C4-2B (cell line): Measurements from ENCODE around the gene NFS1.

Experiments
- H3K27ac ChIP-seq: fragments of 450-650 bp; 2 replicates; pipeline ENCODE4 v1.5.1; 2017
- ZFX ChIP-seq: fragments of 450-650 bp; IDR thresholded peaks from 2 replicates; pipeline ENCODE4 v1.6.1; 2017
- TF ChIP-seq, protein P1 (sequence below): fragments of 450-650 bp; conservative IDR thresholded peaks from 2 replicates; pipeline ENCODE4 v1.5.1; 2017; ENCODE audit warnings: mild to moderate bottlenecking

Gene NFS1

DNA sequence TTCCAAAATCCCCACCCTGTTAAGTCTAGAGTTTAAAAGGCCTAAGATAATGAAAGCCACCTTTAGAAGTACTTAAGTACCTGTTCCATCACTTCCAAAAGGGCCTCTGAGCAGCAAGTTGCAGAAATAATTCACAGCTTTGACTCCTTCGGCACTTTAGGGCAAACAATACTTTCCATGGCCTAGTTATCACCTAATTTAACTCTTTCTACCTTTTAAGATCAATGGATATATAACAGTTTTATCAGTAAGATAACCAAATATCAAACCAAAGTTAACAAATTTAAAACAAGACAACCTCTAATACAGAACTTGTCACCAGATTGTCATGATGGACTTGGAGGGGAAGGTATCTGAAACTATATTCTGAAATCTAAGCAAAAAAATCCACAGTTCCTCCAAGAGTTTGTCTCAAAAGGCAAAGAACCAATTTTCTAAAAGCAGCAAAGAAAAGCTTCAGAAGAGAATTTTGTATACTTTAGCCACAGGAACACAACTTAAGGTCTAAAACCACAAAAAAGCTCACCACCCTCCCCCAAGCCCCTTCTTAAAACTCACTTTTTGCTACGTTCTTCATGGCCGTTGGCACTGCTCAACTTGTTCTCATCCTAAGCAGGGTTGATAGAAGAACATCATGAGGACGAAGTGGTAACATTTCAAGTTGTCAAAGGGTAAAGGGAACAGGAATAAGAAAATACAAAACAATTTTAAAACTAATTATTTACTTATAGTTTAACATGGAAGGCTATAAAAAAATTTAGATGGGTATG, 39.4 kb upstream of the NFS1 start:
- no peak for TF ChIP-seq ZFX
- TF ChIP-seq, protein P1, sequence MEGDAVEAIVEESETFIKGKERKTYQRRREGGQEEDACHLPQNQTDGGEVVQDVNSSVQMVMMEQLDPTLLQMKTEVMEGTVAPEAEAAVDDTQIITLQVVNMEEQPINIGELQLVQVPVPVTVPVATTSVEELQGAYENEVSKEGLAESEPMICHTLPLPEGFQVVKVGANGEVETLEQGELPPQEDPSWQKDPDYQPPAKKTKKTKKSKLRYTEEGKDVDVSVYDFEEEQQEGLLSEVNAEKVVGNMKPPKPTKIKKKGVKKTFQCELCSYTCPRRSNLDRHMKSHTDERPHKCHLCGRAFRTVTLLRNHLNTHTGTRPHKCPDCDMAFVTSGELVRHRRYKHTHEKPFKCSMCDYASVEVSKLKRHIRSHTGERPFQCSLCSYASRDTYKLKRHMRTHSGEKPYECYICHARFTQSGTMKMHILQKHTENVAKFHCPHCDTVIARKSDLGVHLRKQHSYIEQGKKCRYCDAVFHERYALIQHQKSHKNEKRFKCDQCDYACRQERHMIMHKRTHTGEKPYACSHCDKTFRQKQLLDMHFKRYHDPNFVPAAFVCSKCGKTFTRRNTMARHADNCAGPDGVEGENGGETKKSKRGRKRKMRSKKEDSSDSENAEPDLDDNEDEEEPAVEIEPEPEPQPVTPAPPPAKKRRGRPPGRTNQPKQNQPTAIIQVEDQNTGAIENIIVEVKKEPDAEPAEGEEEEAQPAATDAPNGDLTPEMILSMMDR: no peak
- H3K27ac ChIP-seq: no peak overlapping the region

DNA sequence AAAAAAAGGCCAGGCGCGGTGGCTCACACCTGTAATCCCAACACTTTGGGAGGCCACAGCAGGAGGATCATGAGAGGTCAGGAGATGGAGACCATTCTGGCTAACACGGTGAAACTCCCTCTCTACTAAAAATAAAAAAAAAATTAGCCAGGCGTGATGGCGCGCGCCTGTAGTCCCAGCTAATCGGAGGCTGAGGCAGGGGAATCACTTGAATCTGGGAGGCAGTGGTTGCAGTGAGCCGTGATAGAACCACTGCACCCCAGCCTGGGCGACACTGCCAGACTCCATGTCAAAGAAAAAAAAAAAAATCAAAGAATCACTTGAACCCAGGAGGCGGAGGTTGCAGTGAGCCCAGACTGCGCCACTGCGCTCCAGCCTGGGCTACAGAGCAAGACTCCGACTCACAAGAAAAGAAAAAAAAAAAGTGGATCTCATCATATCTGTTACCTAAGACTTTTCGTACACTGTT, 38.7 kb upstream of the NFS1 start:
- H3K27ac ChIP-seq: no peak overlapping the region
- TF ChIP-seq, protein P1: no peak
- no peak for TF ChIP-seq ZFX

DNA sequence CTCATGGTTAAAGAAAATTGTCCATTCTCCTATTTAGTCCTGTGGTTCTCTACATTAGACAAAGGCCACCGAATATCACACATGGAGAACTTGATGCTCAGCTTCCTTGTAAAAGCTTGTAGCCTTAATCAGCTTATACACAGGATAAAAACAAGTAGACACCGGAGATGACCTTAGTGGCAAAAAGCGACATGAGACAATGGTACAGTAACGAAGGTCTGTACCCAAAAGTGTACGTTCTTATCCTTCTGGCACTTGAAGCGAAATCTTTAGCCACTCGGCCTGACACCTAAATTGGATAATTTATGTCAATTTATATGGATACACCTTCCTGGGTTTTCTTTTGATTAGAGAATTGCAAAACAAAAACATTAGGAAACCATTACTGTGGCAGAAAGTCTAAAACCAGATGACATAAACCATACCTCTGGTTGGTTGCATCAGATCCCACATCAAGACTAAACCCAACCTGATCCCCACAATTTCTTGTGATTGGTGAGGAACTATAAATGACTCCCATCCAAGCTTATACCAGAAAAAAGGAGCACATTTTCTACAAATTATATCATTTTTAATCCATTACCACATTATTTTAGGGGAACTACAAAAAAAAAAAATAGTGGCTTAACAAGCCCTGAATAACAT, 36.8 kb upstream of the NFS1 start:
- no peak for TF ChIP-seq ZFX
- TF ChIP-seq, protein P1: no peak
- no peak overlapping the region for H3K27ac ChIP-seq

DNA sequence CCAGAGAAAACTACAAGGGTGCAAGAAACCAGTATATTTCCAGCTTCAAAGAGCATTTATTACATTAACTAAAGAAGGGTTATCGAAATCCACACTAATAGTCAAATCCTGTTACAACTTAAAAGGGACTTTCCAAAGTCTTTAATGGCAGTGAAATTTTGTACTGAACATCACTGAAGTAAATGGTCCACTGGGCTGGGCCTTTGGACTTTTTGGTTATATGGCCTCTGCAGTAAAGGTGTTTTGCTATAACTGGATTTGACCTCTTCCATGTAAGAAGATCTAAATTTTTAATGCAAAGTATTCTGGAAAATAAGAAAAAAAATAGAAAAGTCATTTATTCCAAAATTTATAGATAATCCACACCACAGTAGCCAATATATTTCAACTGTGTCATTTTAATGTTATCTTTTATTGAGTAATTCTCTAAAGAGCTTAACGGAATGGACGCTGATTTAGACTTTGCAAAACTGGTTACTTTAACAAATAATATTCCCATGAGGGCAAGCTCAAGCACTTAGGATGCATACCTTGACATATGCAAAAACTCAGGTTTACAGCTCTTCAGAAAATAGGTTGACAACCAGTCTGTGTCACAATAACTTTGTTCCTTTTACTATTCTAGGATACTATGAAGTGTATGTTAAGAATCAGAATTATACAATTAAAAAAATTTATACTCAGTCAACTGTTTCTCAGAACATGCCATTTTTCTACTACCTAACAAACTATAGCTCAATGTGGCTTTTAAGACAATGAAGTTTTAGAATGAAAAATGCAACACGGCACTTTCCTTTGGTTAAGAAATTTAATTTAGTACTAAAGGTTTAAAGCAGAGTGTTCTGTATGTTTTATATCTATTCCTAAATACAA, 35.9 kb upstream of the NFS1 start:
- no peak for TF ChIP-seq ZFX
- TF ChIP-seq, protein P1: no peak
- H3K27ac ChIP-seq: no peak overlapping the region

DNA sequence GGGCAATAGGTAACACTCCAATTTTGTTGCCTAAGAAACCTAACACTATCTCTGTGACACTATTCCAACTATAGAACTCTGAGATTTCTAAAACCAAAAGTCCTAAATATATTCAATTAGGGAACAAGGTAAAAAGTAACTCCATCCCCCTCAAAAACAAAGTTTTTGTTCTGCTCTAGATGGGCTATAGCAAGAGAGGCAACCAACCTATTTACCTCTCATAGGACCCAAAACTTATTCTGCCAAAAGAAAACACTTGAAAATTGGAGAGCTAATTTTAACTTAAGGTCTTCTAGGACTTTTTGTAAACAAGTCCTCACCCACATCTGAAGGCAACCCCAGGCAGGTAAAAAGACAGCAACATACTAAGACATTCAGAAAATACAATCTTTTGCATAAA, 35.2 kb upstream of the NFS1 start:
- TF ChIP-seq, protein P1: no peak
- no peak for TF ChIP-seq ZFX
- no peak overlapping the region for H3K27ac ChIP-seq

DNA sequence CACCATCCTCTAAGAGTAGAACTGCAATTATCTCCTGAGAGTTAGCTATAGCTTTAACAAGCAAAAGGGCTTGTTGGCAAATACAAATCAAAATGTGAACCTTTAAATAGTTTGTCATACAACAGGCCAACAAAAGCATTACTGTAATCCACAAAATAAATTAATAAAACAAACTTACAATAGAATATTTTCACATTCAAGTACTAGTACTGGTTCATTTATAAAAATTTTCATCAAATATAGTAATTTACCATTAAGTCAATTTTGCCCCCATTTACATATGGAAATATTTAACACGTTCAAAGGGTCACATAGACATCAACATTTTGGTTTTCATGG, 33.5 kb upstream of the NFS1 start:
- no peak for TF ChIP-seq ZFX
- TF ChIP-seq, protein P1: no peak
- no peak overlapping the region for H3K27ac ChIP-seq
